LNCAP (cell line): ENCODE measurements around the gene LRRC19.

ENCODE experiments used
- TF ChIP-seq, protein P1 (sequence below): fragments of 450-650 bp; IDR thresholded peaks from 2 replicates; pipeline ENCODE4 v1.5.1; 2017; ENCODE audit warnings: mild to moderate bottlenecking

Gene LRRC19

DNA sequence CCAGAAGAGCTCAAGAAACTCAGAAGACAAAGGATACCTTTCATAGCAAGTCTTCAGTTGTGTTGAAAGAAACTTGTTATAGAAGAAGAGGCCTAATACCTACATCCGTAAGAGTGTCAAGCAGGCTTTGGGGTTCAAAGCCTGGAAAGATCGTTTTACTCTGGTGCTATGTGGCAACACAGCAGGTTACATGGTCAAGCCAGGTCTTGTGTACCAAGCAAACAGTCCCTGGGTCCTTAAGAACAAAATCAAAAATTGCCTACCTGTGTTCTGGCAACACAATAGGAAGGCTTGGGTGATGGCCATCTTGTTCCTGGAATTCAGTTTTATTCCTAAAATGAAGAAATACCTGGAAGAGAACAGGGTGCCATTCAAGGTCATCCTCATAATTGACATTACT, 32.0 kb upstream of the LRRC19 start:
- TF ChIP-seq, protein P1, sequence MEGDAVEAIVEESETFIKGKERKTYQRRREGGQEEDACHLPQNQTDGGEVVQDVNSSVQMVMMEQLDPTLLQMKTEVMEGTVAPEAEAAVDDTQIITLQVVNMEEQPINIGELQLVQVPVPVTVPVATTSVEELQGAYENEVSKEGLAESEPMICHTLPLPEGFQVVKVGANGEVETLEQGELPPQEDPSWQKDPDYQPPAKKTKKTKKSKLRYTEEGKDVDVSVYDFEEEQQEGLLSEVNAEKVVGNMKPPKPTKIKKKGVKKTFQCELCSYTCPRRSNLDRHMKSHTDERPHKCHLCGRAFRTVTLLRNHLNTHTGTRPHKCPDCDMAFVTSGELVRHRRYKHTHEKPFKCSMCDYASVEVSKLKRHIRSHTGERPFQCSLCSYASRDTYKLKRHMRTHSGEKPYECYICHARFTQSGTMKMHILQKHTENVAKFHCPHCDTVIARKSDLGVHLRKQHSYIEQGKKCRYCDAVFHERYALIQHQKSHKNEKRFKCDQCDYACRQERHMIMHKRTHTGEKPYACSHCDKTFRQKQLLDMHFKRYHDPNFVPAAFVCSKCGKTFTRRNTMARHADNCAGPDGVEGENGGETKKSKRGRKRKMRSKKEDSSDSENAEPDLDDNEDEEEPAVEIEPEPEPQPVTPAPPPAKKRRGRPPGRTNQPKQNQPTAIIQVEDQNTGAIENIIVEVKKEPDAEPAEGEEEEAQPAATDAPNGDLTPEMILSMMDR = no peak

DNA sequence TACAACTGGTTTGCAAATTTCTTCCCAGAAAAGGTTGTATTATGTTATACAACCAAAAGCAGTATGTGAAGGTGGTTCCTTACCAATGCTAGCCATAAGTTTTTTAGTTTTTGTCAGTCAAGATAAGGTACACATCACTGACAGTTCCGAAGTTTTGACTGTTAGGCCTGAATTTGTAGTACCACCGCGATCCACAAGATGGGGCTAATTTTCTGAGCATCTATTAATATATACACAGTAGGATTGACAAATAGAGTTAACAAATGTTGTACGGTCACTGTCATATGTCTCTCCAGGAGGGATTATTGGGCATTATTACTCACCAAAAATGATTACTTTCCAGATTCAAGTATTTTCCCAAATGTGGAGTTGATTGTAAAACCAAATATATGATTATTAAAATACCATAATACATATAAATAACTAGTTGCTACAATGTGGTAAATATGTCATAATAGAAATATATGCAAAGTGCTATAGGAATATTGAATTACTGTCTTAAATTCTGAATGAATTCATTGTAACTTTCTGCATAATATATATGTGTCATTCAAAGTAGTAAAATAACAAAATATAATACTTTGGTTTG, 28.4 kb upstream of the LRRC19 start:
- TF ChIP-seq, protein P1 = peak; percentile 88

DNA sequence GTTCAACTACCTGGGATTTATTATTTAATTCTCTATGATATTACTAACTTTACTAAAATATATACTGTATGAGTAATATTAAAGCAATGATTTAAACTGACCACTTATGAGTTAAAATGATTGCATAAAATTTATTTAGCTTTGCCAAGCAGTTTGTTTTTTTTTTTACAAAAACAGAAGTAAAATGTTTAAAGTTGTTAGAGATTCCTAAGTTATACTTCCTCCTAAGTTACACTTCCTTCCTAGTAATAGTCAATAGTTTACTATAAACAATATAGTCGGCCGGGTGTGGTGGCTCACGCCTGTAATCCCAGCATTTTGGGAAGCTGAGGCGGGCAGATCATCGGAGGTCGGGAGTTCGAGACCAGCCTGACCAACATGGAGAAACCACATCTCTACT, 23.7 kb upstream of the LRRC19 start:
- TF ChIP-seq, protein P1 = no peak

DNA sequence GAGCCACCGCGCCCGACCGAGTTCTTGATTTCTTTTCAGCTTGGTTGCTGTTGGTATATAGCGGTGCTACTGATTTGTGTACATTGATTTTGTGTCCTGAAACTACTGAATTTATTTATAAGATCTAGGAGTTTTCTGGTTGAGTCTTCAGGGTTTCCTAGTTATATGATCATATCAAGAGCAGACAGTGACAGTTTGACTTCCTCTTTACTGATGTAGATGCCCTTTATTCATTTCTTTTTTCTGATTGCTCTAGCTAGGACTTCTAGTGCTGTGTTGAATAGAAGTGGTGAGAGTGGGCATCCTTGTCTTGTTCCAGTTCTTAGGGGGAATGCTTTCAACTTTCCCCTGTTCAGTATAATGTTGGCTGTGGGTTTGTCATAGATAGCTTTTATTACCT, 17.4 kb upstream of the LRRC19 start:
- TF ChIP-seq, protein P1 = no peak

DNA sequence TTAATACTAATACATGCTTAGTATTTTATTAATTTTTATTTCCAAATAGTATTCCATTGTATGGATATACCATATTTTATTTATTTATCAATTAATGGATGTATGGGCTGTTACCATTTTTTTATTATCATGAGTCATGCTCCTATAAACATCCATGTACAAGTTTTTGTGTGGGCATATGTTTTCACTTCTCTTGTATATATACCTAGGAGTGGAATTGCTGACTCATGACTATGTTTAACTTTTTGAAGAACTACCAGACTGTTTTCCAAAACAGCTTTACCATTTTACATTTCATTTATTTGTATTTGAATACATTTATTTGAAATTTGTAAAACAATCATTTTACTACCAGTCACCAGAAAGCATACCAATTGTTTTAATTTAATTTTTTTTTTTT, 14.1 kb upstream of the LRRC19 start:
- TF ChIP-seq, protein P1 = no peak

DNA sequence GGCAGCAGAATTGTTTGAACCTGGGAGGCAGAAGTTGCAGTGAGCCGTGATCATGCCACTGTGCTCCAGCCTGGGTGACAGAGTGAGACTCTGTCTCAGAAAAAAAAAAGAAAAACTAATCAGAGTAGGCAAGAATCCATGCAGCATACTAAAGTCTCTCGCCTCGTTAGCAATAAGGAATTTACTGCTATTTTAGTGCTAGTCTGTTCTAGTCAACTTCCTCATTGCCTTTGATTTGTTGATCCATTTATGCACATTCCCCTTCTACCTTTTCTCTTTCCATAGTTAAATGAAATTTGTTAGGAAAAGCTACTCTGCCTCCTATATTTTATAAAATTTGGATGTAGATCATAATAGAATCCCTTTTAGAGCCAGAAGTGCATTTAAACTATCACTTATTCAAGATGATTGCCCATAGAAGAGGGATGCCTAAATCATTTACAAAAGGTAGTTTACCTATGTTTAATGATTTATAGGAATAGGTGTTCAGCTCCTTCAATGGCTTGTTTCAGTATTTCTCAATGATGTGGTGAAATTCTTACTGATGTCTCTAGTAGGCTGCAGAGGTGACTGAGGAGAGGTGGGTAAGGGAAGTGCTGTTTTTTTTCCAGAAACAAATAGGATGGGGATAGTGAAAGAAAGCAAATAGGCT, 1.9 kb downstream of the LRRC19 start:
- TF ChIP-seq, protein P1 = no peak

DNA sequence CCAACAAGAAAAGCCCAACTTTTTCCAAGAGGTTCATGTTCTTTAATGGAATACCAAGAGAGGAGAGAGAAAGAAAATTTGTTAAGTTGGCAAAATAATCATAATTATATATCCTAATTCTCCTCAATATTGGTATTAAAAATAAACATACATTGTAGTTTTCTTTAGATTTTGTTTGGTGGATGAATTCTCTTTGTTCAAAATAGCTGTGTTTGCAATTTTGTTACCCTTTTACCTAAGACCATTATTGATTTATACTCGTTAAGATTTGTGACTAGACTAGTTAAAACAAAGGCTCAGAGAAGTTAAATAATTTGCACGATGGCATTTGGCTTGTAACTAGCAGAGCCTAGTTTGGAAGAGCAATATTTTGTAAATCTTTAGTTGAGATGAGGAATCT, 9.7 kb downstream of the LRRC19 start:
- TF ChIP-seq, protein P1 = no peak
